OCI-LY7 (cell line): Measurements from ENCODE around the gene KBTBD7.

ENCODE experiments used
- EZH2phosphoT487 ChIP-seq: fragments of 200-600 bp; sonication (generic); IDR thresholded peaks from 2 replicates; pipeline ENCODE4 v1.6.1; 2018; ENCODE audit warnings: low read depth, borderline replicate concordance, mild to moderate bottlenecking, mixed run types, antibody characterized with exemption, low read length, moderate library complexity, mixed read lengths
- TF ChIP-seq, protein P1 (sequence below): fragments of 200-600 bp; sonication (generic); conservative IDR thresholded peaks from 2 replicates; pipeline ENCODE4 v1.5.1; 2014; ENCODE audit warnings: mild to moderate bottlenecking, antibody characterized with exemption, low read length, moderate library complexity, mixed read lengths

DNA sequence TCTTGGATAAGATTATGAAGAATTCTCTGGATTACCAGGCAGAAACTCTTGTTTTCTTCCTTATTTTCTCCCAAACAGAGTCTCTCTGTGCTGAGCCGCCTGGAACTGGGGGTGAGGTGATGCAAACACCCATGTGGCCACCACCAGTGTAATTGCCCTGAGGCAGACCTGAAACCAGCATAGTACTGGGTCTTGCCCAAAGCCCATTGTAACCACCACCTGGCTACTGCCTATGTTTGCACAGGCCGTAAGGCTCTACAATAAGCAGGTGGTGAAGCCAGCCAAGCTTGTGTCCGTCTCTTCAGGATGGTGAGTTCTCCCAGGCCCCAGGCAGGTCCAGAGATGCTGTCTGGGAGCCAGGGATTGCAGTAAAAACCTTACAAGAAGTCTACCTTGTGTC lies 18.9 kb upstream of the KBTBD7 start:
- TF ChIP-seq, protein P1, sequence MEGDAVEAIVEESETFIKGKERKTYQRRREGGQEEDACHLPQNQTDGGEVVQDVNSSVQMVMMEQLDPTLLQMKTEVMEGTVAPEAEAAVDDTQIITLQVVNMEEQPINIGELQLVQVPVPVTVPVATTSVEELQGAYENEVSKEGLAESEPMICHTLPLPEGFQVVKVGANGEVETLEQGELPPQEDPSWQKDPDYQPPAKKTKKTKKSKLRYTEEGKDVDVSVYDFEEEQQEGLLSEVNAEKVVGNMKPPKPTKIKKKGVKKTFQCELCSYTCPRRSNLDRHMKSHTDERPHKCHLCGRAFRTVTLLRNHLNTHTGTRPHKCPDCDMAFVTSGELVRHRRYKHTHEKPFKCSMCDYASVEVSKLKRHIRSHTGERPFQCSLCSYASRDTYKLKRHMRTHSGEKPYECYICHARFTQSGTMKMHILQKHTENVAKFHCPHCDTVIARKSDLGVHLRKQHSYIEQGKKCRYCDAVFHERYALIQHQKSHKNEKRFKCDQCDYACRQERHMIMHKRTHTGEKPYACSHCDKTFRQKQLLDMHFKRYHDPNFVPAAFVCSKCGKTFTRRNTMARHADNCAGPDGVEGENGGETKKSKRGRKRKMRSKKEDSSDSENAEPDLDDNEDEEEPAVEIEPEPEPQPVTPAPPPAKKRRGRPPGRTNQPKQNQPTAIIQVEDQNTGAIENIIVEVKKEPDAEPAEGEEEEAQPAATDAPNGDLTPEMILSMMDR: no peak
- no peak for TF ChIP-seq EZH2phosphoT487
